Measurements from ENCODE around the gene PAXIP1.
A peak's percentile ranks its signal among the peaks of the same experiment; 100 is the strongest.
"Not testable (repeated sequence)": the region's sequence is repeated elsewhere in the genome, so short reads cannot be mapped to it uniquely, and the experiment has no call there.

PAXIP1 gene

DNA sequence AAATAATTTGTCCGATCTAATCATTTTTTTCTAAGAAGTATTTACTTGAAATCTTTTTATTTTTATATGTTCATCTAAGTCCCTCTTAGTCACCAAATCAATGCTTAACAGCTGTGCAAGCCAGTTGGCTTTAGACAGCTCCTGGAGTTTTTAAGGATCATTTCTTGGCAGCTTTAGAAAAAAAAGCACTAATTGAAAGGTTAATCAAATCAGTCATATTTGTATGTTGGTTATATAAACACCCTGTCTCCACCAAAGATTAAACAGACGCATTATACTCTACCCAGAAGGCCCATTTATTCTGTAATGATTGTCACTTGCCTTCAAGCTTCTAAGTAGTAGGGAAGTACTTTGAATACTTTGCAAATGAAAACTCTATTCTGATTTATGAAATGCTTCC lies 60.2 kb downstream of the PAXIP1 start:
- DNase-seq (ENCODE audit: low read depth, low spot score), result no peak

DNA sequence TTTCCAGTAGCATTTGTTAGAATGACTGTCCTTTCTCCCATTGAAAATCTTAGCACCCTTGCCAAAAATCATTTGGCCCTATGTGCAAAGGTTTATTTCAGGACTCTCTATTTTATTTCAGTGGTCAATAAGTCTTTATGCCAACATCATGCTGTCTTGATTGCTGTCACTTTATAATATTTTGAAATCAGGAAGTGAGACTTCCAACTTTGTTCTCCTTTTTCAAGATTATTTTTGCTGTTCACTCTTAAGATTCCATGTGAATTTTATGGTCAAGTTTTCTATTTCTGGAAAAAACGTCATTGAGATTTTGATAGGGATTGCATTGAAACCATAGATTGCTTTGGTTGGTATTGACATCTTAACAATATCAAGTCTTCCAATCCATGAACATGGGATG lies 65.1 kb downstream of the PAXIP1 start:
- DNase-seq (ENCODE audit: low read depth, low spot score), result no peak

DNA sequence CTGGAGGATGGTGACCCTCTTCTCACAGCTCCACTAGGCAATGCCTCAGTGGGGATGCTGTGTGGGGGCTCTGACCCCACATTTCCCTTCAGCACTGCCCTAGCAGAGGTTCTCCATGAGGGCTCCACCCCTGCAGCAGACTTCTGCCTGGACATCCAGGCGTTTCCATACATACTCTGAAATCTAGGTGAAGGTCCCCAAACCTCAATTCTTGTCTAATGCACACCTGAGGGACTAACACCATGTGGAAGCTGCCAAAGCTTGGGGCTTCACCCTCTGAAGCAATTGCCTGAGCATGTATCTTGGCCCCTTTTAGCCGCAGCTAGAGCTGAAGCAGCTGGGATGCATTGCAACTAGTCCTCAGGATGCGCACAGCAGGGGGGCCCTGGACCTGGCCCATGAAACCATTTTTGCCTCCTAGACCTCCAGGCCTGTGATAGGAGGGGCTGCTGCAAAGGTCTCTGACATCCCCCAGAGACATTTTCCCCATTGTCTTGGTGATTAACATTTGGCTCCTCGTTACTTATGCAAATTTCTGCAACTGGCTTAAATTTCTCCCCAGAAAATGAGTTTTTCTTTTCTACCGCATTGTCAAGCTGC lies 68.5 kb downstream of the PAXIP1 start:
- not testable (repeated sequence) for DNase-seq (ENCODE audit: low read depth, low spot score)

DNA sequence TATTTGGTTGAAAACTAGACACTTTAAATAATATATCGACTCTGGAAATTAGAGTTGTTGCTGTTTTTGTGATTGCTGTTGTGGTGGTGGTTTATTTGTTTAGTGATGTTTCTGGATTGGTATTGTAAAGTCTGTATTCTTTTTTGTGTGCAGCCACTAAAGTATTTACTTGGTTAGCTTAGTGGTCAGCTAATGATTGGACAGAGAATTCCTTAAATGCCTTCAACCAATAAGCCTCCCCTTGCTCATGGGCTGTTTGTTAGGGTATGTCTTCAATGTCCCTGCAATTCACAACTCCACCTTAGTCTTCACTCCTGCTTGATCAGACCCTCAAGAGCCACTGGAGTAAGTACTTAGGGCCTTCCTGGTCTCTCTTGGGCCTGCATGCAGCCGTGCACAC lies 71.0 kb downstream of the PAXIP1 start:
- DNase-seq (ENCODE audit: low read depth, low spot score), result no peak

DNA sequence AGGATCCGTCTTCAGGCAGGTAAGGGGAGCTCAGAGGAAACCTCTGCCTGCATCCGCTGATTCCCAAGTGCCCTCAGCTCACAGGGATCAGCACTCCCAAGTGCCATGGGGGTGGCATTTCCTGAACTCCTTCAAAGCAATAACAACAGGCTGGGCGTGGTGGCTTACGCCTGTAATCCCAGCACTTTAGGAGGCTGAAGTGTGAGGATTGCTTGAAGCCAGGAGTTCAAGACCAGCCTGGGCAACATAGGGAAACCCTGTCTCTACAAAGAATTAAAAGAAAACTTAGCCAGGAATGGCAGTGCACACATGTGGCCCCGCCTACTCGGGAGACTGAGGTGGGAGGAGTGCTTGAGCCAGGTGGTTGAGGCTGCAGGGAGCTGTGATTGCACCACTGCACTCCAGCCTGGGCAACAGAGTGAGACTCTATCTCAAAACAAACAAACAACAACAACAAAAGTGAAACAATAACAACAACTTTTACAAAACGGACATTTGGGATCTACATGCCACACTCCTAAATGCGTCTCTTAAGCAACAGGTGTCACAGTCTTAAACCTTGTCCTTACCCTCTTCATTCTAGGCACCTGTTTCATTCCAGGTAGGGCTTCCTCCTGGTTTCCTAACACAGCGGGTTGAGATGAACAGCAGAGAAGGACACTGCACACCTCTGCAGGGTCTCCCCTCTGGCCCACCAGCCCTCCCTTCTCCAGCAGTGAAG lies 73.8 kb downstream of the PAXIP1 start:
- no peak for DNase-seq (ENCODE audit: low read depth, low spot score)

DNA sequence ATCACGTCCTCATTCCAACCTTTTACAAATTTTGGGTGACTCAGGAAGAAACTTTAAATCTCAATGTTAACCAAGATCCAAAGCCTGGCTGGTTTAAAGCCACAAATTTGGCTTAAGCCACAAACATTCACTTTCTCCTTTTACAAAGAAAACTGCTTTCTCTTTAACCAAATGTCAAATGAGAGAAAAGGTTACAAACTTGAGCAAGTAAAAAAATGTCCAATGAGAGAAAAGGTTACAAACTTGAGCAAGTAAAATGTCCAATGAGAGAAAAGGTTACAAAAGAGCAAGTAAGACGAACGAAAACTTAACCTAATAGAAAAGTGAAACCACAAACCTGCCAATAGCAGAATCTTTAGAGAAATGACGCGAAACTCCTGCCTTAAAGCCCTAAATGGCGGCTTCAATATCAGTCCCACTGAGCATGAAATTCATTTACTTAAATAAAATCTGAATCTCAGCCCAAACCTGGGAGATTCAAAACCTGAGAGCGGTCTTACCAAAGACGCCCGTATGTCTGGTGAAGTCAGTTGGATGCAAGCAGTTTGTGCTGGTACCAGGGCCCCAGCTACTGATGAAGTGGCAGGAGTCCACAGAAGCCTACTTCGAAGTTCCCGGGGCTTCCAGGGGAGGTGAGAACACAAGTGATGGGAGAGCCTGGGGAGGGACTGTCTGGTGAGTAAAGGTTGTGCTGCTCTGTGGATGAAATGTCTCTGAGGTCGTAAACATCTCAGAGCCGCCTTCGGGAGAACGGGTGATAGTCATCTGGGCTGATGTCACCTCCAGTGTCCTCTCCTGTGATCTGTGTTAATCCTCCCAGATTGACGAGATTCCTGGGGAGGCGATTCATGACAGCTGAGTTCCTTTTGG lies 74.6 kb downstream of the PAXIP1 start:
- DNase-seq (ENCODE audit: low read depth, low spot score), result no peak

DNA sequence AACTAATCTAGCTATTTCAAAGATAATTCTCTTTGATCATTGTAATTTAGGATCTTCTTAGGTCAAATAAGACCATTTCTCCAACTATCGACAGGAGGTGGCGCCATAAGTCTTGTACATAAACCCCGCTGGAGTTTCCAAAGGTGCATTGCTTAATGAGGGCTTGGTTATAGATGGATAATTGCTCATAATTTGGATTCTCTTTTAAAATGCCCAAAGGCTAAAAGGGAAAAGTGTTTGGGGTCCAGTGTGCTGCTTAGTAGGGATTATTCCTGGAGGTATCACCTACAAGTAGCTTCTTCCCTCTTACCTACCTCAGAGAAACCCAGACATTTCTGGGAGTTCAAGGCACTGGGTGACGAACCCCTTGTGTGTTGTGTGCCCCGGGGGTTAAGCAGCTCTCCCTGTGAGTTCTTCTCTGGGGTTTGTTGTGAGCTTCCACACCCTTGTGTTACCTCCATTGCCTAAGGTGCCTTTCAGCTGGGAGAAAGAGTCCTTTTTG lies 75.2 kb downstream of the PAXIP1 start:
- DNase-seq (ENCODE audit: low read depth, low spot score), result peak; percentile 66

DNA sequence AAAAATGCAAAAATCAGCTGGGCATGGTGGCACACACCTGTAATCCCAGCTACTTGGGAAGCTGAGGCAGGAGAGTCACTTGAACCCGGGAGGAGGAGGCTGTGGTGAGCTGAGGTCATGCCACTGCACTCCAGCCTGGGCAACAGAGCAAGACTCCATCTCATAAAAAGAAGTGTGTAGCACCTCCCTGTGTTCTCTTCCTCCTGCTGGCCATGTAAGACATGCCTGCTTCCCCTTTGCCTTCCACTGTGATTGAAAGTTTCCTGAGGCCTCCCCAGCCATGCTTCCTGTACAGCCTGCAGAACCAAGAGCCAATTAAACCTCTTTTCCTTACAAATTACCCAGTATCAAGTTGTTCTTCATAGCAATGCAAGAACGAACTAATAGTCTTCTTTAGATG lies 80.5 kb downstream of the PAXIP1 start:
- DNase-seq (ENCODE audit: low read depth, low spot score), result not testable (repeated sequence)

DNA sequence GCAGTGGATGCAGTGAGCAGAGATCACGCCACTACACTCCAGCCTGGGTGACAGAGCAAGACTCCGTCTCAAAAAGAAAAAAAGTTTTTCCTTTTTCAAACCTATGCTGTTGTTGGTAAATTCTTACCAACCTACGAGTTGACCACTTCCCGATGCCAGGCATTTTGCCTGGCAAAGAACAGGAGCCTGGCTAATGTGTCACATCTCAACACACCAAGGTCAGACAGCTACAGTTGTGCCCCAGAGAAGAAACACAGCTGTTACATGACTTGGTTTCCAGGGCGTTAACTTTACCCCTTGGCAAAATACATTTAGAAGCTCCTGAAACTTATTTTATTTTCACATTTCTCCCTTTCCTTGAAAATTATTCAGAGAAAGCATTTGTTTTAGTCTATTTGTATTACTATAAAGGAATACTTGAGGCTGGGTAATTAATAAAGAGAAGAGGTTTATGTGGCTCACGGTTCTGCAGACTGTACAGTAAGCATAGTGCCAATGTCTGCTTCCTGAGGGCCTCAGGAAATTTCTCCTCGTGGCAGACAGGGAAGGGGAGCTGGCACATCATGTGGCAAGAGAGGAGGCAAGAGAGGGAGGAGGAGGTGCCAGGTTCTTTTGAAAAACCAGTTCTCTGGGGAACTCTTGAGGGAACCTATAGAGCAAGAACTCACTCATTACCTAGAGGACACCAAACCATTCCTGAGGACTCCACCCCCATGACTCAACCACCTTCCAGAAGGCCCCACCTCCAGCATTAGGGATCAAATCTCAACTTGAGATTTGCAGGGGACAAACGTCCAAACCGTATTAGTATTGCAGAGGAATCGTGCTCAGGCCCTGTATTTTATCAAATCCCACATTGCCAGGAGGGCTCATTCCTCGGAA lies 83.3 kb downstream of the PAXIP1 start:
- DNase-seq (ENCODE audit: low read depth, low spot score), result no peak

DNA sequence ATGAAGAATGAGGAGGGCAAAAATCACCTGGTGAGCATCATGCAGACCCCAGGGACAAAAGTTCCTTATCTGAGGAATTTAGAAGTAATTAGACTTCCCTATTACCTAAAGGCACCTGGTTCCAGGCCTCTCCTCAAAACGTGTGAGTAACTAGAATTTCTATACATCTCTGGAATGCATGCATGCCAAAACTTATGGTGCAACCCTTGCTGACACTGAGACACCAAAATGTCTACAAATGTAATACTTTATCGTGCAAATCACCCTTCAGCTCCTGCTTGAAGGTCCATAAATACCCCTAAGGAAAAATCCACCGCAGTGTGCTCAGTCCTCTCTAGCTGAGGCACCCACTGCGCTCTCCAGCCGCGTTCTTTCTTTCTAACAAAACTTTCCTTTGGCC lies 84.2 kb downstream of the PAXIP1 start:
- no peak for DNase-seq (ENCODE audit: low read depth, low spot score)

DNA sequence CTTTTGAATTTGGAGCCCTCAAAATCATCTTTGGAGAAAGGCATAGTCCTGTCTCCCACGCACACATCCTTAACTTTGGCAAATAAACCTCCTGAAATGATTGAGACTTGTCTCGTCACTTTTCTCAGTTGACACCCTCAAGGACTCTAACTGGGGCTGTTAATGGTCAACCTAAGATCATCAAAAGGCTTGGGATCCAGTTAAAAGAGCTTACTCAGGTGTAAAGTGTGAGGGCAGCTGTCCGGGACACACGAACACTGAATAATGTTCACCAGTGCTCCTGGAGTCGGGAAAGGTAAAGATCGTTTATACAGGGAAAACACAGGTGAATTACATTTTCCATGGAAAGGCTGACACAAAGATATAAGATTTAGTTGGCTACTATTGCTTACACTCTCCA lies 84.7 kb downstream of the PAXIP1 start:
- no peak for DNase-seq (ENCODE audit: low read depth, low spot score)

DNA sequence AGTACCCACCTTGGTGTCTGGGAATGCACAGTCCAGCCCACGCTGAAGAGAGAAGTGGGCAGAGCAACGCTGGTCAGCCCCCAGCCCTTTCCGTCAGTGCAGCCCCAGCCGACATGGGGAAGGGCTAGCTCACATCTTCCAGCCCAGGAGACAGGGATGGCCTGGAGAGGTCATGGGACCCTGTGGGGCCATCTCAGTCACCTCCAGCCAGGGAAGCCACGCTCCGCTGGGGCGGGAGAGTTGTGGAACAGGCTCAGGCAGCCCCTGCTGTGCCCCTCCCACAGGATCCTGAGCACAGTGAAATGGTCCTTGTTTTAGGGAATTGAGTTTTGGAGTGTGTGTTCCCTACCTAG lies 85.1 kb downstream of the PAXIP1 start:
- DNase-seq (ENCODE audit: low read depth, low spot score), result no peak

DNA sequence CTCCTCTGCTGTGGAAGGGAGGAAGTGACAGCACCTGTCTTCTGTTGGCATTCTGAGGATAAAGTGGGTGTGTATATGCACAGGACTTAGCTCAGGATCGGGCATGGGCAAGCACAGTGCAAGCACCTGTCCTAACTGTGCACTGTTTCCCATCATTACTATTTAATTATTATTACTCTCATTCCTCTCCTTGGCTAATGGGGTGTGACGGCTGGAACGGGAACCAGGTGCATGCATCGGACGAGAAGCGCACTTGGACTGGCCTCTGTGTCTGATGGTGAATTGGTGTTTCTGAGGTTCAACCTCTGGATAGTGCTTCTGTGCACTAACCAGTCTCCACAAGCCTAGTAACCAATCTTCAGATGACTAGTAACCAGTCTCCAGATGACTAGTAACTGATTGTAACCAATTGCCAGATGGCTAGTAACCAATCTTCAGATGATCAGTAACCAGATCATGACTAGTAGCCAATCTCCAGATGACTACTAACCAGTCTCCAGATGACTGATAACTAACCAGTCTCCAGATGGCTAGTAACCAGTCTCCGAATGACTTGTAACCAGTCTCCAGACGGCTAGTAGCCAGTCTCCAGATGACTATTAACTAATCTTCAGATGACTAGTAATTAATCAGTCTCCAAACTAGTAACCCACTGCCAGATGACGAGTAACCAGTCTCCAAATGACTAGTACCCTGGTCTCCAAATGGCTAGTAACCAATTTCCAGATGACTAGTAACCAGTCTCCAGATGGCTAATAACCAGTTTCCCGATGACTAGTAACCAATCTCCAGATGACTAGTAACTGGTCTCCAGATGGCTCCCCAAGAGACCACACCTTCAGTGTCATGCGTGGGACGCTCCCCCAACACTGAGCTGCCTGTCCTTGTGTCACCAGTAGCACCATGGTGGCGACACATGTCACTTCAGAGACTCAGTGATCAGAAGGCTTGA lies 85.8 kb downstream of the PAXIP1 start:
- DNase-seq (ENCODE audit: low read depth, low spot score), result no peak

DNA sequence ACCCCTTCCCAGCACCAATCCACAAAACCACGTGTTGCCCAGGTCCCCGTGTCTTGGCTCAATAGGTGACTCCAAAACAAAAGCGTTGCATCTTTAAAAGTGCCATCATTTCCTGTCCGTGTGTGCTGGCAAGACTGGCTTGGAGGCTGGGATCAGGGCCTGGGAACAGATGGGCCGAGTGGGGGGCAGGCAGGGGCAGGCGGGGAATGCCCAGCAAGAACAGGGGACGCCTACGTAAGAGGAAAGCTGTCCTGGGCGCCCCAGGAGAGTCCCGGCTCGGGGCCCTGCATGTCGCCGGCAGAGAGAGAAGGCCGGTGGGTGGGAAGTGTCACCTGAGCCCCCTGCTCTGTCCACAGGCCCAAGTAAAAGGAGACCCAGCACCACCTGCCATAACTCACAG lies 86.5 kb downstream of the PAXIP1 start:
- no peak for DNase-seq (ENCODE audit: low read depth, low spot score)

DNA sequence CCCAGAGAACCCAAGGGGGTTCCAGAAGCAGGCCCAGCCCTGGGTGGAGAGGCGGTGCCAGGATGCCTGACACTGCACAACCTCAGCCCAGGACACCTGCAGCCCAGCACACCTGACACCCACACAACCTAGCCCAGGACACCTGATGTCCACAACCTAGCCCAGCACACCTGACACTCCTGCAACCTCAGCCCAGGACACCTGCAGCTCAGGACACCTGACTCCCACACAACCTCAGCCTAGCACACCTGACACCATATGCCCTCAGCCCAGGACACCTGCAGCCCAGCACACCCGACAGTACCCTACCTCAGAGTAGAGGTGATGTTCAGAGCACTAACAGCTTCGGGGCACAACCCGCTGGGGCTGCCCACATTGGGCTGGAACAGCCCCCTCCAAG lies 87.3 kb downstream of the PAXIP1 start:
- no peak for DNase-seq (ENCODE audit: low read depth, low spot score)

DNA sequence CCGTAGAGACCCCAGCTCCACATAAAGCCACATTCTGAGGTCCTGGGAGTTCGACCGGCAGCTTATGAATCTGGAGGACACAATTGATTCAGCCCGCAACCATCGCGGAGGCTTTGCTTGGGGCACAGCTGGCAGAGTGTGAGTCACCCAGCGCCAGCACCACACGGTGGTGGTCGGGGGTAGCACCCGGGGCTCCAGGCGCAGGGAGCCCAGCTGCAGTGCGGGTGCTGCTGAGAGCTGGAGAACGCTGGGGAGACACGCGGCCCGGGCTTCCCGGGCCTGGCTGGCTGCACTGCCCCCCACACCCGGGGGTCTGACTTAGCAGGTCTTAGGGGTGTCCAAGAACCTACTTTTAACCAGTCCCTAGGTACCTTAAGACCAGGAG lies 87.9 kb downstream of the PAXIP1 start:
- DNase-seq (ENCODE audit: low read depth, low spot score), result no peak

DNA sequence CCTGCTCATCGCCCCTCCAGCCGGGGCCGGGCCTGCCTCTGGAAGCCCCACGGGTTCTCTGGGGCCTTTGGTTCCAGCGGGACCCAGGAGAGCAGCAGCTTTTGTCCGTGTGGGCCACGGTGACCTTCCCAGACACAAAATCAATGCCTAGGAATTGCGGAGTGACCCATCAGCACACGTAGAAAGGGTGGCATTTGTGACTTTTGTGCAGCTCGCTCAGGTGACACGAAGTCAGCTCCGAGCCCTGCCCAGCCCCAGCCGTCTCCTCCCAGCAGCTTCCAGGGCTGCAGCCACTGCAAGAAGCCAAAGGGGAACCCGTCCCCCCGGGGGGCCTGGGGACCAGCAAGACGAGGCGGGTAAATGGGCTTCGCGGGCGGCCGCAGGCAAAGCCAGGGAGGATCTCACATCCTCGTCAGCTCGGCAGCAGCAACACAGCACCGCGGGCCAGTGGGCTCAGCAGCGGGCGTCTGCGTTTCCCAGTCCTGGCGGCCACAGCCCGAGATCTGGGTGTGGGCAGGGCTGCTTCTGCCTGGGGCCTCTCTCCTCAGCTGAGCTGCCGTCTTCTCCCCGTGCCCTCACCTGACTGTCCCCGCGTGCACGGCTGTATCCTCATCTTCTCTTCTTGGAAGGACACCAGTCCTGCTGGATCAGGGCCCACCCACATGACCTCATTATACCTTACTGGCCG lies 88.5 kb downstream of the PAXIP1 start:
- DNase-seq (ENCODE audit: low read depth, low spot score), result no peak

DNA sequence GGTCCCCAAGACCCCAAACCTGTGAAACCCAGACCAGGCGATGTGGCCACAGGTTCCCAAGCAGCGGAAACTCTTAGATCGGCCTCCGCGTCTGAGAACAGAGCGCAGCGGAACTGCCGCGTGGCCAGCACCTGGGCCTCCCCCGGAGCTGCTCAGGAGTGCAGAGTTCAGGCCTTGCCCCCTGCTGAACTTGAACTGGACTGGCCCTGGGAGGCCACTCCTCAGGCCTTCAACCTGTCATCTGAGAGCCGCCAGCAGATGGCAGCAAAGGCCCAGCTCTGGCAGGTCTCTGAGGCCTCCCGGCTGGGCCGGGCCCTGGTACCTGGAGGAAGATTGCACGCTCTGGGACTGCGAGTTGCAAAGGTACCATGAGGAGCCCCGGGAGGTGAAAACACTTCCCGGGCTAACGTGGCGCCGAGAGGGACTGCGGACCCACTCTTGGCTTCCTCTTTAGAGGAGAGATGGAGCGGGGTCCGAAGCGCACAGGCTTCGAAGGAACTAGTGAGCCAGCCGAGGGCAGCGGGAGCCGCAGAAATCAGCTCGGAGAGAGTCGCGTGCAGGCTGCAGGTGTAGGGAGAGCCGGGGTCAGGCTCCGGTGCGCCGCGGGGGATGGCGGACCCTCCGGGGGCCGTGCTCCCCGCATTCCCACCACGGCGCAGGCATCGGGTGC lies 89.2 kb downstream of the PAXIP1 start:
- peak; percentile 75 for DNase-seq (ENCODE audit: low read depth, low spot score)

DNA sequence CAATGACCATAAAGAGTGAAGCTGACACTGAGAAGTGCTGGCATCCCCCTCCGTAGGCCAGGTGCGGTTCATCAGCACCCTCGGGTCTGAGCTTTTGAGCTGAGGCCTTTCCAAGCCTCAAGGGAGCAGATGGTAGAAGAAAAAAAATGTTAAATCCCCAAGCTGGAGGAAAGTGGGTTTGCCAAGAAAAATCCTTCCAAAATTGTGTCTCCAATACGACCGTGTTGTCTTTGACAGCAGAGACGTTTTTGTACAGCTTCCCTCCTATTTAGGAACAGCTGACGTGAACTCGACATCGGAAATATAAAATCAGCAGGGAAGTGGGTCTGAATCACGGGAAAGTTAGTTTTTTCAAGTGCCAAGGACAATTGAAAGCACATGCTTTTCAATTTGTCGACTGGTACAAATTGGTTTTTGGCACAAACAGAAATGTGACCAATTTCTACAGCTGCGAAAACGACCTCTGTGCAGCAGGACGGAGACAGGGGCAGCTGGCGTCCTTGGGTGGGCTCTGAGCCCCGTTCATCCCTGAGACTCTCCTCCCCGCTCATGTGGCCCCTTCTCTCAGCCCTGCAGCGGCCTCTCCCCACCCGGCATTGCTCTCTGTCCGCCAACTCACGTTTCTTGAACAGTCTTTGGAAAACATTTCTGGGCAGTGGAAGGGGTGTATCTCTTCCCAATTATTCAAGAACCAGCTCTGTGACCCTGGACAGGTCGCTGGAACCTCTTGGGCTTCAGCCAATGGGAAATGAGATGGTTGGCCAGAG lies 89.9 kb downstream of the PAXIP1 start:
- DNase-seq (ENCODE audit: low read depth, low spot score), result no peak

All from activated CD4-positive, CD25-positive, alpha-beta regulatory T cell treated with anti-CD3 and anti-CD28 coated beads, Interleukin-2, amount 50 U/mL, for 16 hours (primary cell).